IMR-90 (cell line): ENCODE results near the gene TBC1D8.
"Not testable (repeated sequence)": the region's sequence is repeated elsewhere in the genome, so short reads cannot be mapped to it uniquely, and the experiment has no call there.

Source experiments
- CEBPB ChIP-seq: IDR thresholded peaks from 2 replicates; pipeline ENCODE4 v1.6.1; 2012; ENCODE audit warnings: low read depth, low read length, improper control_type of control experiment
- CTCF ChIP-seq: conservative IDR thresholded peaks from 2 replicates; pipeline ENCODE4 v1.5.1; 2012; ENCODE audit warnings: mild to moderate bottlenecking, low read depth, low read length, improper control_type of control experiment
- MAZ ChIP-seq: IDR thresholded peaks from 2 replicates; pipeline ENCODE4 v1.6.1; 2012; ENCODE audit warnings: low read depth, mild to moderate bottlenecking, low read length, improper control_type of control experiment, moderate library complexity, borderline replicate concordance
- MXI1 ChIP-seq: IDR thresholded peaks from 2 replicates; pipeline ENCODE4 v1.6.1; 2012; ENCODE audit warnings: low read depth, mild to moderate bottlenecking, low read length, moderate library complexity, borderline replicate concordance
- NFE2L2 ChIP-seq: fragments of 150-350 bp; IDR thresholded peaks from 2 replicates; pipeline ENCODE4 v1.6.1; 2016; ENCODE audit warnings: low read depth, mild to moderate bottlenecking, low read length
- POLR2A ChIP-seq: IDR thresholded peaks from 2 replicates; pipeline ENCODE4 v1.6.1; 2012; ENCODE audit warnings: mild to moderate bottlenecking, low read depth, low read length
- RAD21 ChIP-seq: IDR thresholded peaks from 2 replicates; pipeline ENCODE4 v1.6.1; 2012; ENCODE audit warnings: low read length, improper control_type of control experiment
- RFX5 ChIP-seq: IDR thresholded peaks from 2 replicates; pipeline ENCODE4 v1.8.0; 2012; ENCODE audit warnings: low read depth, mild to moderate bottlenecking, low read length, moderate library complexity
- SMC3 ChIP-seq: fragments of 150-350 bp; IDR thresholded peaks from 2 replicates; pipeline ENCODE4 v1.6.1; 2016; ENCODE audit warnings: low read depth, mild to moderate bottlenecking, antibody characterized with exemption, low read length, moderate library complexity
- USF2 ChIP-seq: fragments of 150-350 bp; IDR thresholded peaks from 2 replicates; pipeline ENCODE4 v1.6.1; 2017; ENCODE audit warnings: mild to moderate bottlenecking, antibody characterized with exemption, low read length, low read depth

- not testable (repeated sequence) for TF ChIP-seq CTCF, POLR2A, CEBPB, SMC3, USF2, RAD21, NFE2L2, MAZ, MXI1, RFX5
These were observed 100.3 kb downstream of the TBC1D8 start for GRCh38 chr2:101050886-101051285.
